Measurements from ENCODE around the gene RASGRF1.
"Not testable (repeated sequence)": the region's sequence is repeated elsewhere in the genome, so short reads cannot be mapped to it uniquely, and the experiment has no call there.

Gene RASGRF1

GRCh38 chr15:79090487-79091203 is at the start of gene RASGRF1:
RASGRF1 (minus strand) TSS chr15:79090780; CDS start chr15:79090498, 282 bp downstream.
- no peak for DNase-seq

- no peak for DNase-seq
Measured at GRCh38 chr15:79136434-79137046, 46.0 kb upstream of the RASGRF1 start.

GRCh38 chr15:79133309-79133708 is 42.7 kb upstream of the RASGRF1 start:
- no peak for DNase-seq

GRCh38 chr15:79132770-79133169 is 42.2 kb upstream of the RASGRF1 start:
- no peak for DNase-seq

GRCh38 chr15:79132361-79132760 is 41.8 kb upstream of the RASGRF1 start:
- DNase-seq, result peak; percentile 23

GRCh38 chr15:79130535-79131130 is 40.1 kb upstream of the RASGRF1 start:
- DNase-seq, result no peak

GRCh38 chr15:79129235-79129634 is 38.7 kb upstream of the RASGRF1 start:
- no peak for DNase-seq

GRCh38 chr15:79128556-79128955 is 38.0 kb upstream of the RASGRF1 start:
- no peak for DNase-seq

- no peak for DNase-seq
Measured at GRCh38 chr15:79124388-79124787, 33.8 kb upstream of the RASGRF1 start.

GRCh38 chr15:79122991-79123390 is 32.4 kb upstream of the RASGRF1 start:
- no peak for DNase-seq

GRCh38 chr15:79122391-79122790 is 31.8 kb upstream of the RASGRF1 start:
- DNase-seq, result no peak

- DNase-seq, result no peak
Measured at GRCh38 chr15:79121571-79121970, 31.0 kb upstream of the RASGRF1 start.

- DNase-seq, result no peak
Measured at GRCh38 chr15:79117442-79118204, 27.0 kb upstream of the RASGRF1 start.

GRCh38 chr15:79116771-79117170 is 26.2 kb upstream of the RASGRF1 start:
- DNase-seq, result no peak

- no peak for DNase-seq
Measured at GRCh38 chr15:79115986-79116665, 25.5 kb upstream of the RASGRF1 start.

- DNase-seq, result no peak
Measured at GRCh38 chr15:79113831-79114230, 23.3 kb upstream of the RASGRF1 start.

GRCh38 chr15:79111404-79111803 is 20.8 kb upstream of the RASGRF1 start:
- DNase-seq, result not testable (repeated sequence)

GRCh38 chr15:79105141-79105540 is 14.6 kb upstream of the RASGRF1 start:
- no peak for DNase-seq

GRCh38 chr15:79102595-79102994 is 12.0 kb upstream of the RASGRF1 start:
- DNase-seq, result no peak

- peak; percentile 6 for DNase-seq
Measured at GRCh38 chr15:79101866-79102581, 11.4 kb upstream of the RASGRF1 start.

GRCh38 chr15:79099692-79100091 is 9.1 kb upstream of the RASGRF1 start:
- DNase-seq, result no peak

- DNase-seq, result no peak
Measured at GRCh38 chr15:79094611-79095021, 4.0 kb upstream of the RASGRF1 start.

Data from MV-4-11 (cell line).